BLaER1 treated with 17β-estradiol and CSF1 and Interleukin-3, amounts not matched to agents 10 nM and 100 nM (cell line): ENCODE results near the gene TCF7L2.

Source experiments
- H3K27ac ChIP-seq, 11 experiments: shearing (Covaris generic); formaldehyde crosslinking; 2 replicates each; pipeline ENCODE4 v1.8.1; 2022
- H3K27me3 ChIP-seq, 11 experiments: shearing (Covaris generic); formaldehyde crosslinking; 2 replicates each; pipeline ENCODE4 v1.8.1; 2022
- H3K36me3 ChIP-seq, 11 experiments: shearing (Covaris generic); formaldehyde crosslinking; 2 replicates each; pipeline ENCODE4 v1.8.1; 2022
- H3K4me1 ChIP-seq, 10 experiments: shearing (Covaris generic); formaldehyde crosslinking; 2 replicates each; pipeline ENCODE4 v1.8.1; 2022
- H3K4me2 ChIP-seq, 11 experiments: shearing (Covaris generic); formaldehyde crosslinking; 2 replicates each; pipeline ENCODE4 v1.8.1; 2022
- H3K4me3 ChIP-seq, 10 experiments: shearing (Covaris generic); formaldehyde crosslinking; 2 replicates each; pipeline ENCODE4 v1.8.1; 2022
- H3K9ac ChIP-seq, 11 experiments: shearing (Covaris generic); formaldehyde crosslinking; 2 replicates each; pipeline ENCODE4 v1.8.1; 2022
- H3K9me3 ChIP-seq, 11 experiments: shearing (Covaris generic); formaldehyde crosslinking; replicated peaks in 1 of 11; 2 replicates each; pipeline ENCODE4 v1.8.1; 2022
- H4K20me1 ChIP-seq, 11 experiments: shearing (Covaris generic); formaldehyde crosslinking; 2 replicates each; pipeline ENCODE4 v1.8.1; 2022
- Cebpa-rat ChIP-seq, 11 experiments: shearing (Covaris generic); IDR thresholded peaks; 2 replicates each; pipeline ENCODE4 v1.8.1; 2022

The TCF7L2 gene

GRCh38 chr10:113115556-113115955 is 165.5 kb downstream of the TCF7L2 start:
- Histone ChIP-seq H3K36me3 (peaks cover 6 to 57% (median 22%) of the 10 kb centered on the region in 11 experiments; a peak in 17 of 22 replicates), H3K4me2 (no peak overlapping the region), H3K27ac (no peak overlapping the region), H3K9ac (no peak overlapping the region), H3K4me3 (no peak overlapping the region), H3K9me3 (peaks cover 7 to 28% (median 23%) of the 10 kb centered on the region in 11 experiments; a peak in 19 of 22 replicates), H3K27me3 (no peaks in the 10 kb centered on the region), H3K4me1 (peaks cover 0 to 17% (median 5%) of the 10 kb centered on the region in 10 experiments; a peak in 18 of 20 replicates), H4K20me1 (peaks cover 0 to 45% (median 11%) of the 10 kb centered on the region in 11 experiments; a peak in 10 of 22 replicates)
- TF ChIP-seq Cebpa-rat (IDR thresholded peaks at IDR 0.05), result no peak

DNA sequence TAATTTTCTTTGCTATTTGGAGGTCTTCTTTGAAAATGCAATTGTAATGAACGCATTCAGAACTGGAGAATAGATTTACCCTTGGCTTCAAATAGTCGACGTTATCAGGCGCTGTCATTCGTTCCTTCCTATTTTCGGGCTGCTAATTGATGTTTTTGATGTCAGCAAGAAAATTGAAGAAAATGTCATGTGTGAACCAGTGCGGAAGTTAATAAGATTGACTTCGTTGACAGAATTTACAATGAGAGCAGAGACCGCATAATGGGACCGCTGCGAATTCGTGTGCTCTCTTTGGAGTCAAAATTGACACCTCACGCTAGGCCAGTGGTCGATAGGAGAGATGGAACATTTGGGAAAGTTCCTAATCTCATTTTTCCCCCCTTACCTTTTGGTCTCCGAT is 168.8 kb downstream of the TCF7L2 start:
- Histone ChIP-seq H3K4me1 (peaks cover 6 to 18% (median 15%) of the 10 kb centered on the region in 10 experiments; a peak in 19 of 20 replicates), H3K4me2 (no peak overlapping the region)

GRCh38 chr10:113119801-113120200 is 169.8 kb downstream of the TCF7L2 start:
- Histone ChIP-seq H4K20me1 (peaks cover 0 to 47% (median 15%) of the 10 kb centered on the region in 11 experiments; a peak in 10 of 22 replicates), H3K4me3 (no peak overlapping the region), H3K36me3 (peaks cover 6 to 50% (median 27%) of the 10 kb centered on the region in 11 experiments; a peak in 17 of 22 replicates), H3K4me1 (peaks cover 6 to 18% (median 15%) of the 10 kb centered on the region in 10 experiments; a peak in 19 of 20 replicates), H3K9me3 (peaks cover 7 to 28% (median 23%) of the 10 kb centered on the region in 11 experiments; a peak in 19 of 22 replicates), H3K4me2 (peak overlapping the region in 3 of 11 experiments; percentile 24 to 63 (median 63); a peak in 2 of 22 replicates), H3K9ac (no peak overlapping the region), H3K27me3 (peaks cover 0 to 8% (median 3%) of the 10 kb centered on the region in 11 experiments; a peak in 11 of 22 replicates), H3K27ac (no peak overlapping the region; a peak in 1 of 22 replicates)
- TF ChIP-seq Cebpa-rat (IDR thresholded peaks at IDR 0.05), result no peak

More for the DNA sequence above, 168.8 kb downstream of the TCF7L2 start:
- Histone ChIP-seq H4K20me1 (peaks cover 0 to 46% (median 9%) of the 10 kb centered on the region in 11 experiments; a peak in 8 of 22 replicates), H3K27ac (no peak overlapping the region), H3K4me3 (no peak overlapping the region), H3K27me3 (no peaks in the 10 kb centered on the region), H3K36me3 (peaks cover 6 to 47% (median 22%) of the 10 kb centered on the region in 11 experiments; a peak in 17 of 22 replicates), H3K9me3 (peaks cover 7 to 28% (median 23%) of the 10 kb centered on the region in 11 experiments; a peak in 19 of 22 replicates), H3K9ac (no peak overlapping the region)
- no peak for TF ChIP-seq Cebpa-rat (IDR thresholded peaks at IDR 0.05)

- Histone ChIP-seq H3K4me3 (no peak overlapping the region), H3K27me3 (peaks cover 4 to 22% (median 16%) of the 10 kb centered on the region in 11 experiments; a peak in 20 of 22 replicates), H3K27ac (0 out of 22 replicates have a peak overlapping the region, but pooled peaks of 2 of the 11 experiments have one; percentile 6 to 24), H4K20me1 (peaks cover 0 to 51% (median 25%) of the 10 kb centered on the region in 11 experiments; a peak in 12 of 22 replicates), H3K4me2 (peak overlapping the region; percentile 24 to 68 (median 49); a peak in 21 of 22 replicates), H3K36me3 (peaks cover 6 to 48% (median 27%) of the 10 kb centered on the region in 11 experiments; a peak in 17 of 22 replicates), H3K4me1 (peaks cover 8 to 18% (median 15%) of the 10 kb centered on the region in 10 experiments; a peak in 19 of 20 replicates), H3K9ac (no peak overlapping the region), H3K9me3 (peaks cover 7 to 30% (median 23%) of the 10 kb centered on the region in 11 experiments; a peak in 19 of 22 replicates)
- no peak for TF ChIP-seq Cebpa-rat (IDR thresholded peaks at IDR 0.05)
These were observed 171.1 kb downstream of the TCF7L2 start for GRCh38 chr10:113121153-113121552.

DNA sequence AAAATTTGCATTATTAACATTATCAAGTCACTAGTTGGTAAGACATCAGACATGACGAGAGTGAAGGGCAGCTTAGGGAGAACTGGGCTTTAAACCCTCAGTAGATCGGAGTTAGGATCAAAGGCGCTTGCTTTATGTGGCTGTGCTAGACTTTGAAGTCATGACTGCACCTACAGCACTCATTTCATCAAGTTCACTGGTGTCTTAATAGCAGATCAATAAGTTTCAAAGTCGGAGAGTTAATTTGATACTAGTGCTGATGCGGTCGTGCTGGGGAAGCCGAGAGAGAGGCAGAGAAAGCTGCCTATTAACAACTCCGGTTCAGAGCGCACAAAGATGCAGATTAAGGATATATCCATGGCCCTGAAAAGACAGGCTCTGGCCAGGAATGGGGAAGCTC is 172.9 kb downstream of the TCF7L2 start:
- peaks cover 9 to 32% (median 26%) of the 10 kb centered on the region in 11 experiments; a peak in 20 of 22 replicates for H3K27me3 ChIP-seq
- H3K4me1 ChIP-seq, result peaks cover 13 to 36% (median 18%) of the 10 kb centered on the region in 10 experiments
- peaks cover 7 to 25% (median 20%) of the 10 kb centered on the region in 11 experiments; a peak in 19 of 22 replicates for H3K9me3 ChIP-seq
- H3K4me2 ChIP-seq, result no peak overlapping the region
- no peak overlapping the region for H3K27ac ChIP-seq
- TF ChIP-seq Cebpa-rat (IDR thresholded peaks at IDR 0.05), result no peak
- no peak overlapping the region for H3K9ac ChIP-seq
- H4K20me1 ChIP-seq, result peaks cover 0 to 67% (median 41%) of the 10 kb centered on the region in 11 experiments; a peak in 15 of 22 replicates
- H3K4me3 ChIP-seq, result no peak overlapping the region
- H3K36me3 ChIP-seq, result peaks cover 6 to 43% (median 22%) of the 10 kb centered on the region in 11 experiments; a peak in 17 of 22 replicates

- H3K36me3 ChIP-seq, result peaks cover 0 to 32% (median 14%) of the 10 kb centered on the region in 11 experiments; a peak in 12 of 22 replicates
- no peak overlapping the region for H3K4me2 ChIP-seq
- TF ChIP-seq Cebpa-rat (IDR thresholded peaks at IDR 0.05), result no peak
- peaks cover 13 to 50% (median 18%) of the 10 kb centered on the region in 10 experiments for H3K4me1 ChIP-seq
- peaks cover 9 to 81% (median 52%) of the 10 kb centered on the region in 11 experiments; a peak in 16 of 22 replicates for H4K20me1 ChIP-seq
- no peak overlapping the region for H3K27ac ChIP-seq
- H3K9ac ChIP-seq, result no peak overlapping the region
- H3K4me3 ChIP-seq, result no peak overlapping the region
- peaks cover 0 to 8% (median 3%) of the 10 kb centered on the region in 11 experiments; a peak in 15 of 22 replicates for H3K9me3 ChIP-seq
- H3K27me3 ChIP-seq, result peaks cover 9 to 32% (median 26%) of the 10 kb centered on the region in 11 experiments; a peak in 20 of 22 replicates
These were observed 174.7 kb downstream of the TCF7L2 start for GRCh38 chr10:113124724-113125123.

GRCh38 chr10:113125612-113126011 is 175.6 kb downstream of the TCF7L2 start:
- Histone ChIP-seq H3K27me3 (peaks cover 9 to 32% (median 26%) of the 10 kb centered on the region in 11 experiments; a peak in 20 of 22 replicates), H3K9ac (no peak overlapping the region), H3K27ac (no peak overlapping the region), H4K20me1 (peaks cover 9 to 90% (median 54%) of the 10 kb centered on the region in 11 experiments; a peak in 16 of 22 replicates), H3K4me3 (no peak overlapping the region), H3K4me2 (no peak overlapping the region), H3K9me3 (peaks cover 0 to 3% (median 0%) of the 10 kb centered on the region in 11 experiments; a peak in 2 of 22 replicates), H3K36me3 (peaks cover 0 to 28% (median 10%) of the 10 kb centered on the region in 11 experiments; a peak in 5 of 22 replicates), H3K4me1 (peaks cover 8 to 46% (median 12%) of the 10 kb centered on the region in 10 experiments)
- TF ChIP-seq Cebpa-rat (IDR thresholded peaks at IDR 0.05), result no peak

- peaks cover 9 to 32% (median 26%) of the 10 kb centered on the region in 11 experiments; a peak in 20 of 22 replicates for H3K27me3 ChIP-seq
- H3K4me2 ChIP-seq, result peak overlapping the region in 5 of 11 experiments; percentile 20 to 71 (median 63); a peak in 8 of 22 replicates
- H3K4me1 ChIP-seq, result peaks cover 0 to 43% (median 3%) of the 10 kb centered on the region in 10 experiments; a peak in 11 of 20 replicates
- H3K27ac ChIP-seq, result no peak overlapping the region
- no peak overlapping the region for H3K9ac ChIP-seq
- peaks cover 9 to 86% (median 55%) of the 10 kb centered on the region in 11 experiments; a peak in 17 of 22 replicates for H4K20me1 ChIP-seq
- no peak overlapping the region for H3K4me3 ChIP-seq
- peaks cover 0 to 3% (median 0%) of the 10 kb centered on the region in 11 experiments; a peak in 2 of 22 replicates for H3K9me3 ChIP-seq
- peaks cover 0 to 24% (median 9%) of the 10 kb centered on the region in 11 experiments; a peak in 5 of 22 replicates for H3K36me3 ChIP-seq
- TF ChIP-seq Cebpa-rat (IDR thresholded peaks at IDR 0.05), result no peak
These were observed 176.5 kb downstream of the TCF7L2 start for GRCh38 chr10:113126229-113127201.
